Stimulated activated CD8-positive, alpha-beta memory T cell treated with anti-CD3 and anti-CD28 coated beads, Interleukin-12 subunit alpha, Interleukin-12 subunit beta, amount 100 ng/mL, for 4 hours (primary cell): Measurements from ENCODE around the gene ZDHHC11B.
"Not testable (repeated sequence)": the region's sequence is repeated elsewhere in the genome, so short reads cannot be mapped to it uniquely, and the experiment has no call there.

Experiments
- DNase-seq: peaks from one replicate; pipeline ENCODE4 v3.0.0-alpha.2; 2020; ENCODE audit warnings: low read depth

Gene ZDHHC11B

GRCh38 chr5:685262-686171 is 99.0 kb downstream of the ZDHHC11B start:
- DNase-seq, result no peak

DNA sequence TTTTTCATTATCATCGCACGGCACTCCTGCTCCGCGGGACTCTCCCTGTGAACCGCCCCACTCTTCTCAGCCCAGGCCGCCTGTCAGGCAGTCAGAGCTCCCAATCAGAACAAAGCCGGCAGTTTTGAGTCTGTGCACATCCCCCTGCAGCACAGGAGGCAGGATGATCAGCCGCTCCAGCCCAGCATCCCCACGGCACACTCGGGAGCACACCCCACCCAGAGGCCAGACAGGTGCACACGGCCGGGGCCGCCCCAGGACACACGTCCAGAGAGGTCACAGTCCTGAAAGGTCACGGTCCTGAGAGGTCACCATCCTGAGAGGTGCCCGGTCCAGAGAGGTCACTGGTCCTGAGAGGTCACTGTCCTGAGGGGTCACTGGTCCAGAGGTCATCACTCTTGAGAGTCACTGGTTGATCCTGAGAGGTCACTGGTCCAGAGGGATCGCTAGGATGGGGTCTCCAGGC is 99.7 kb downstream of the ZDHHC11B start:
- DNase-seq, result no peak

DNA sequence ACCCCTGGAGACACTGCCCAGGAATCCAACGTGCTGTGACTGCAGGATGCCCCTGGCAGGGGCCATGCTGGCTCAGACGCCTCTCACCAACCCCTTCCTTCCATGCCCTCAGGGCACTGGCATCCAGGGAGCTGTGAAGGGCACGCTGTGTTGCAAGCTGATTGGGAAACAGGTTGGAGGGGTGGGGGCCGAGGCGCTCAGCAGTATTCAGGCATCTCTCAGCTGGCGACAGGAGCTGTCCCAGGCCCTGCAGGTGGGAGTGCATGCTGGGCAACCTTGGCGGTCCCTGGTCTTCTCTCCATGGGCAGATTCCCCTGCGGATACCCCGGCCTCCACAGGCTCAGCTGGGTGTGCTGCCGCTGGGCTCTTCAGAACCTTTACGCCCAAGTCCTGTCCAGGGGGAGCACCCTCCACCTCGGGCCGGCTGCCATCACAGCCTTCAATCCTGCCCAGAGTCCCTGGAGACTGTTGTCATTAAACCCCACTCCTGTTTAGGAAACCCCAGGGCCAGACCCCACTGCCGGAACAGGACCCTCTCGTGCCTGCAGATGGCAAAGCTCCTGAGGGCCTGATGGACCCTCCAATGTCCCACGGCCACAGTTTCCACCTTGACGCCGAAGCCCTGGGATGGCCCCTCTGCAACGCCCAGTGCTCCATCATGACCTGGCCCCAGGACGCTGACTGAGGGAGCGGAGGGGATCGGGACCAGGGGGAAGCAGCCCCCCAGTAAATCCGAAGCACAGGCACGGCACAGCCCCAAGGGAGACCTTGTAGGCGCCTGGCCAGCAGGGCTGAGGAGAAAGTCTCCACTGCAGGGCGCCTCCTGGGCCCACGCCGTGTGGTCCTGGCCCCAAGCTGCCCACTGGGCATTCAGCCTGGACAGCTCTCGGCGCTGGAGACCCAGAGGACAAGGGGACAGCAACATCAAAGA is 100.7 kb downstream of the ZDHHC11B start:
- DNase-seq, result no peak

DNA sequence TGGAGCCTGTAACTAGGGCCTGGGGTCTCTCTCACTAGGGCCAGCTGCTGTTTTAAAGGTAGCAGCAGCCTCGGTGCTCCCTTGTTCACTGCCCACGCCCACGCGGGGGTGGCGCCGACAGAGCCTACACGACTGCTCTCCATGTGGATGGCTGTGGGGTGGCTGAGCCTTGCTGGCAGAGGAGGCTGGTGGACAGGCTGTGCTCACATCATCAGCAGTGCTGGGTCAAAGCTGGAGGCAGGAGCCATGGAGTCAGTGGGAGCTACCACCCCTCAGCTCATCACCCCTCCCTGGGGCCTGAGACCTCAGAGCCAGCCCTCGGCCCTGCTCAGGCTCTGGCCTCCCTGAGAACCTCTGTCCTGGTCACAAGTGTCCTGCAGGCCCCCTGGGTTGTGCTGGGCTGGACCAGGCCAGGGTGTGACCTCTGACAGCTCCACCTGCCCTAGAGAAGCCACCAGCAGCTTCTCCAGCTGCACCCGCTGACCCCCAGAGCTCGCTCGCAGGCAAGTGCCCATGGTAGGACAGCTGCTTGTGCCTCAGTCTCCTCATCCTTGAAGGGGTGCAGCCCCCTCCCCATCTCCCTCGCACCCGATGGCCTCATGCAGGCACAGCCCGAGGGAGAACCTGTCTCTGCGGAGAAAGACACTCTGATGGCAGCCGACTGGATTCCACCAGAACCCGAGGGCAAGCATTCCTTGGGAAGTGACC is 101.7 kb downstream of the ZDHHC11B start:
- not testable (repeated sequence) for DNase-seq

DNA sequence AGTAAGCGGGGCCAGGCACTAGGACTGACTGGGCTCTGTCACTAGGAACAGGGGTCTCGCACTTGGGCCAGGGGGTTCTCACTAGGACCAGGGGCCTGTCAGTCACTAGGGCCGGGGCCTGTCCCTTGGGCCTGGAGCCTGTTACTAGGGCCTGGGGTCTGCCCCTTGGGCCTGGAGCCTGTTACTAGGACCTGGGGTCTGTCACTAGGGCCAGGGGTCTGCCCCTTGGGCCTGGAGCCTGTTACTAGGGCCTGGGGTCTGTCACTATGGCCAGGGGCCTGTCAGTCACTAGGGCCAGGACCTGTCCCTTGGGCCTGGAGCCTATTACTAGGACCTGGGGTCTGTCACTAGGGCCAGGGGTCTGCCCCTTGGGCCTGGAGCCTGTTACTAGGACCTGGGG is 102.3 kb downstream of the ZDHHC11B start:
- not testable (repeated sequence) for DNase-seq

- DNase-seq, result not testable (repeated sequence)
Measured at GRCh38 chr5:681317-682191, 103.0 kb downstream of the ZDHHC11B start.

- not testable (repeated sequence) for DNase-seq
Measured at GRCh38 chr5:680836-681235, 103.7 kb downstream of the ZDHHC11B start.

DNA sequence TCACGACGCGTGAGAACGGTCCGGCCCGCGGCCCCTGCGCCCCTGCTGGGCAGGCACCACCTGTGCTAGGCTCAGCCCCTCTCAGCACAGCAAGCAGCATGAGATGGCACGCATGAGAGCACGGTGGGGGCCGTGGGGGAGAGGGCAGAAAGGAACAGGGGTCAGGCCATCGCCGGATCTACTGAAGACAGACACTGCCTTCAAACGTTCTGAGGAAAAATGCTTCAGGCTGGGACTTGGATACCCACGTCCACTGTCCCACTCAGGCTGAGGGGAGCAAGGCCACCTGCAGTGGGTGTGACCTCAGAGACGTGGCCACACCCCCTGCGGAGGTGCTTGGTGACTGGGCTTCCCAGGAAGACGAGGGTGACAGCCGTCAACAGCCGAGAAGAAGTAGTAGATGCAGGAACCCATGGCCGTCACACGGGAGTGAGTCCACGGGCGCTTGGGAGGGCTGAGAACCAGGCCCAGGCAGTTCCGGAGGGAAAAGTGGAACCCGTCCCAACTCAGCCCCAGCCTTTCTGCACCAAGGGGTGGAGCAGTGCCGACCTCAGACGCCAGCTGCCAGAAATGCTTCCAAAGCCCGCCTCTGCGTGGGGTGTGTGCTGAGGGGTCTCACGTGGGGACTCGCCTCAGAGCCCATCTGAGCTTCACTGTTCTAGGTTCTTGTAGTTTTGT is 104.3 kb downstream of the ZDHHC11B start:
- DNase-seq, result not testable (repeated sequence)

DNA sequence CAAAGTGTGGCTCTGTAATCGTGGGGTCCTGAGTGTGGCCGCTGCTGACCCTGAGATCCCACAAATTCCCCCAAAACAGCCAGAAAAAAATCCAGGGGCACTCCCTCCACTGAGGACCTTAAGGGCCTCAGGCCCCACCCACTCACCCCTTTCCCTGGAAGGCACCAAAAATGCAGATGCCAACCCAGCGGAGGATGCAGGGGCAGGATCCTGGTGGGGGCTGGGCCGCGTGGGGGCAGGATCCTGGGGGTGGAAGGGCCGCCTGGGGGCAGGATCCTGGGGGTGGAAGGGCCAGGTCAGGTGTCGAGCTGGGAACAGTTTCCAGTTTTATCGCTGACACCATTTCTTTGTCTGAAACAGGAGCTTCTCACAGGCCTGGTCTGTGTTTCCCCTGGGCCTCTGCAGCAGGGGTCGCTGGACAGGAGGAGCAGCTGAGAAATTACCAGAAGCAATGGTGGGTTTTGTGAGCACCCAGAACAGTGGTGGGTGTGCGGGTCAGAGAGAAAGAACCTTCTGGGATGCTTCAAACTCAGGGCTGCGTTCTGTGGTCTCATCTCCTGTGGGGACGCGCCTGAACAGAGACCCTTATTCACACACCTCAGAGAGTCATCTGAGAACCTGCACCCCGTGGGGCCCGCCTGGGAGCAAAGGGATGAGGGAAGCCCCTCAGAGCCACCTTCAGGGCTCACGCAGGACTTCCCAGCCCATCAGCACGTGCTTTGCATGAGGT is 105.2 kb downstream of the ZDHHC11B start:
- DNase-seq, result not testable (repeated sequence)

DNA sequence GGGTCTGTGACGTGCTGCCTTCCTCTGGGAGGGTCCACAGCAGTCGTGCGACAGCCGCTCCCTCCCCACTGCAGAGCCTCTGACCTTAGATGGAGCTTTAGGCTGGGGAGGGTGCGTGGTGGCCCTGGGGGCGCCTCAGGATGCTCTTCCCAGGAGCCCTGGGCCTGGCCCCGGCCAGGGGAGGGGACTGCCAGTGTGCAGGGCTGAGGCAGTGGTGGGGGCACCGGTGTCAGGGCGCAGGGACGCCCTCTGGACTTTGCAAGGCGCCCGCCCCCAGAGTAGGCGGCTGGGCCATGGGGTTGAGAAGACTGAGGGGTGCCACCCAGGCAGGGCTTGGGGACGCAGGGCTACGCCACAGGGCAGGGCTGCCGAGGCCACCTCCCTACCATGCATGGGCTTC is 106.0 kb downstream of the ZDHHC11B start:
- not testable (repeated sequence) for DNase-seq

DNA sequence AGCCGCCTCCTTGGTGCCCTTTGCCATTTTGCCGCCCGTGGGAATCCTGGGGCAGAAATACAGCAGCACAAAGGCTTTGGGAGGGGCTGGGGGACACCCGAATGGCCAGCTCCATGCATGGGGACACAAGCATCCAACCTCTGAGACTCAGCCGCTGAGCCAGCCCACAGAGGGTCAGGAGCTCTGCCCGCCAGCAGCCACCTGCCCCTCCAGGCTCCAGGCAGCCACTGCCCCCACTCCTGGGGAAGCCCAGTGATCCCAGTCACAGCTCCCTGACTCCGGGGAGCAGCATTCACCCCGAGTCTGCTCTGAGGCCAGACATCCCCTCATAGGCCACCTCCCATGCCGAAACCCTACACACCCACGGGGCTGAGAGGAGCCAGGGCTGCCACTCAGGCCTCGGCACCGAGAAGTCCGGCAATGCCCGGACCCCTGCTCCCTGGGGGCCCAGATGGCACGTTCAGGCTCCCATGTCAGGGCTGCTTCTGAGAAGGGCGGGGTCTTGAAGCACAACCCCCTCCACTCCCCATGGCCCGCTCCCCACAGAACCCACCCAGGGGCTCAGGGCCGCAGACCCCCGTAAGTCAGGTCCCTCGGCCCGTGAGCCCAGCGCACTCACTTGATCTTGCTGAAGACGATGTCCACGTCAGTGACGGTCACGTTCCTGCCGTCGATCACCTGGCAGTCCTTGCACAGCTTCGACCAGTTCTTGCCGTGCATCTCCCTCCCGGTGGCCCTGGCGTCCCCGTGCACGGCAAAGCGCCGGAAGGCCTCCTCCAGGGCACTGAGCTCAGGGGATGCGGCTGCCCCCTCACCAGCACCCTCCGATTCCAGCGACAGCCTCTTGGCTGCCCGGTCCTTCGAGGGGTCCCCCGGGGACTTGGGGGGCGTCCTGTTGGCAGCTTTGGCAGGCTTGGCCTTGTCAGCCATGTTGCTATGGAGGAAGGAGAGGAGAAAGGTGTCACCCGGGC is 107.1 kb downstream of the ZDHHC11B start:
- no peak for DNase-seq

DNA sequence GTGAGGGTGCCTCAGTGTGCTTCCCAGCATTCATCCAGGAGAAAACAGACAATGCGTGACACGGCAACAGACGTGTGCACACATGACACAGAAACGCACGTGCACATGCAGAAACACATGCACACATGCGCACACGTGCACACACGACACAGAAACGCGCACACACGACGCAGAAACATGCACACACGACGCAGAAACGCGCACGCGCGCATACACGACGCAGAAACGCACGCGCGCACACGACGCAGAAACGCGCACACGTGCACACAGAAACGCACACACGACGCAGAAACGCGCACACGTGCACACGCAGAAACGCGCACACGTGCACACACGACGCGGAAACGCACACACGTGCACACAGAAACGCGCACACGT is 107.8 kb downstream of the ZDHHC11B start:
- no peak for DNase-seq

DNA sequence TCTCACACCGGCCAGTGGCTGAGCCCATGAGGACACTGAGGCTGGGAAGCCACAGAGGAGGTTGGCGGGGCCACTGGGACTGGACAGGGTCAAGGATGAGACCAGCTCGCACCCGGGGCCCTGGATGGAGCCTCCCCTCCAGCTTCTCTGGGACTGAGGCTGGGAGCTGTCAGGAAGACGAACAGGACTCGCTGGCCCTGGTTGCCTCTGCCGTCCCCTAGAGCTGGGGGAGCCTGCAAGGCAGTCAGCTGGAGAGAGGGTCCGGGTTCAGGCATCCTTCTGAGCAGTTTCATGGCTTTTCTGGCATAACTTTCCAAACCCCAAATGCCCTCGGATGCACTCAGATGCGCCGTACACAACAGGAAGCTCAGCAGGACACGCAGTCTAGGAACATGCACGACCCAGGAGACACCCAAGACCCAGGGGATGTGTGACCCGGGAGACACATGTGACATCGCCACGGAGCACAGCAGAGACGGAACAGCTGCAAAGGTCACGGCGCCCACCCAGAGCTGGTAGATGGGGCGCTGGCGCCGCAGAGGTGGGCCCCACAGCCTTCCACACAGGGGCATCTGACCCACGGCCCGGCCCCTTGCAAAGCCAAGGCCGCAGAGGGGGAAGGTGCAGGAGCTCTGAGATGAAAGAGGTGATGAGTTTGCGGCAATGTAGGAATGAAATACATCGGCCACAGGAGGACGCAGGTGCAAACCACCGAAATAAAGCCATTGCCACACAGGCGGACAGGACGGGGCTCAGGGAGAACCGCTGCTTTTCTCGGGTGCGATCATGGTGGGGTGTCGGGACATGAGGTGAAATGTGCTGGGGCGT is 108.4 kb downstream of the ZDHHC11B start:
- DNase-seq, result no peak

GRCh38 chr5:675111-675870 is 109.2 kb downstream of the ZDHHC11B start:
- DNase-seq, result no peak

DNA sequence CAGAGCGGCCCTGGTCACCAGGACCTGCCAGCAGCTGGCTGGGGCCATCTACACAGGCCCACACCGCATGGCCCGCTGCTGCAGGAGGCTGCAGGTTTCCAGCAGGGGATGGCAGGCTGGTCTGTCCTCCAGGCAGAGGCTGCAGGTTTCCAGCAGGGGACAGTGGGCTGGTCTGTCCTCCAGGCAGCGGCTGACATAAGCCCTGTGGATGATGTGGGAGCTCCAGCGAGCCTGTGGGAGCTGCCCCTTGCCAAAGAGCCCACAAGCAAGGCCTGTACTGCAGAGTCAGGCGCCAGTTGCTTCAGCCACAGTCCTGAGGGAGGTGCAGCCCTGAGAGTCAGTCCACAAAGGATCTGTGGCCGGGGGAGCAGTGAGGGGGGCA is 109.9 kb downstream of the ZDHHC11B start:
- DNase-seq, result no peak

DNA sequence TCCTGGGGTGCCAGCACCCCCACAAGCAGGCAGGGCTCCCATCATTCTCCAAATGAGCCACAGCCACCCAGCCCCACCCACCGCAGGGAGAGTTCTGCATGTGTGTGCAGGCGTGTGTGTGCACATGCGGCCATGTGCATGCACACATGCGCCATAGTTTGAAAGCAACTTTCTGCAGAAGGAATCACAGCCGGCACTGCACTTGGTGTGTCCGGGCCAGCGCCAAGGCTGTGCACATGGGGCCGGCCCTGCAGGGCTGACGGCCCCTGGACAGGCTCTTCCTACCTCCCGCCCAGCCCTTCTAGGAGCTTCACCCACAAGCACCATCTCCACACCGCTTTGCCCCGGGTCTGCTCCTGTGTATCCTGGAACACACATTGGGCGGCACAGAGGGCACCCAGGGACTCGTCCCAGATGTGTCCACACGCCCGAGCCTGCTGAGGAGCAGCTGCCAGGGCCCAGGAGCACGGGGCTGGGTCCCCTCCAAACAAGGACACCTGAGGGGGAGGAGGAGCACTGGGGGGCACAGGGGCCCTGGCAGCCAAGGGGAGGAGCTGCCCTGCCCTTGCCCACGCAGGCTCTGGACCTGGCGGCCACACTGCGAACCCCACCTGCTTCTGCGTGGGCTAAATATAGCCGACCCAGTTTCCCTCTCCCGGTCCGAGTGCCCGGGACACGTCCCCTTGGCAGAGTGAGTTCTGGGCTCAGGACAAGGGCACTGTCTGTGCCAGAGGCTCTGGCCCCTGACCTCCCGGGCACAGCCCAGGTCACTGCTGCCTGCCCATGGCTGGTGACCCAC is 110.5 kb downstream of the ZDHHC11B start:
- DNase-seq, result no peak
